EL (cell line): ENCODE results near the gene ABI1.
"Not testable (repeated sequence)": the region's sequence is repeated elsewhere in the genome, so short reads cannot be mapped to it uniquely, and the experiment has no call there.

Experiments
- DNase-seq: peaks from one replicate; pipeline ENCODE4 v3.0.0-alpha.2; 2016

ABI1 gene

GRCh38 chr10:26804418-26805393 is 56.1 kb downstream of the ABI1 start:
- no peak for DNase-seq

DNA sequence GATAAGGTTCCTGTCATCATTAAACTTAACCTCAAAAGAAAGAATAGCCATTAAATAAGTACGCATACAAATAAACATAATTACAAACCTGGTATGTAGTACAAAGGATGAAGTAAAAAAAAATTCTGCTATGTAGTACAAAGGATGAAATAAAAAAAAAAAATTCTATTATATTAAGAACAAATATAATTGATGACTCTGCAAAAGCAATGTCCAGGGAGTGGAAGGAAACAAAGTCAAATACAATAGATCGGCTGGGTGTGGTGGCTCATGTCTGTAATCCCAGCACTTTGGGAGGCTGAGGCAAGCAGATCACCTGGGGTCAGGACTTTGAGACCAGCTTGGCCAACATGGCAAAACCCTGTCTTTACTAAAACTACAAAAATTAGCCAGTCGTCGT is 56.9 kb downstream of the ABI1 start:
- DNase-seq: no peak

- DNase-seq: no peak
These were observed 58.2 kb downstream of the ABI1 start for GRCh38 chr10:26802527-26802926.

GRCh38 chr10:26801831-26802230 is 58.9 kb downstream of the ABI1 start:
- no peak for DNase-seq

DNA sequence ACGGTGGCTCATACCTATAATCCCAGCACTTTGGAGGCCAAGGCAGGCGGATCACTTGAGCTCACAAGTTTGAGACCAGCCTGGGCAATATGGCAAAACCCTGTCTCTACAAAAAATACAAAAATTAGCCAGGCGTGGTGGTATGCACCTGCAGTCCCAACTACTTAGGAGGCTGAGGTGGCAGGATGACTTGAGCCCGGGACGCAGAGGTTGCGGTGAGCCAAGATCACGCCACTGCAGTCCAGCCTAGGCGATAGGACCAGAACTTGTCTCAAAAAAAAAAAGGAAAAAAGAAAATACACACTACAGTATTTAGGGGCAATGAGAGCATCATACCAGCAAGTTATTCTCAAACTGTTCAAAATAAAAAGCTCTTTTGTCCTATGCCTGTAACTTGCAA is 59.5 kb downstream of the ABI1 start:
- no peak for DNase-seq

DNA sequence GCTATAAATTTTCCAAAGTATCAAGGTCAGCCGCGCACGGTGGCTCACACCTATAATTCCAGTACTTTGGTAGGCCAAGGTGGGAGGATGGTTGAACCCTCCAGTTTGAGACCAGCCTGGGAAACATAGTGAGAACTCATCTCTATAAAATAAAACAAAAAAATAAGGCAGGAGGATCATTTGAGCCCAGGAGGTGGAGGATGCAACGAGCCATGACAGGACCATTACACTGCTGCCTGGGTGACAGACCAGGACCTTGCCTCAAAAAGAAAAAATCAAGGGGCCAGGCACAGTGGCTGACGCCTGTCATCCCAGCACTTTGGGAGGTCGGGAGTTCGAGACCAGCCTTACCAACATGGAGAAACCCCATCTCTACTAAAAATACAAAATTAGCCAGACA is 60.3 kb downstream of the ABI1 start:
- no peak for DNase-seq

DNA sequence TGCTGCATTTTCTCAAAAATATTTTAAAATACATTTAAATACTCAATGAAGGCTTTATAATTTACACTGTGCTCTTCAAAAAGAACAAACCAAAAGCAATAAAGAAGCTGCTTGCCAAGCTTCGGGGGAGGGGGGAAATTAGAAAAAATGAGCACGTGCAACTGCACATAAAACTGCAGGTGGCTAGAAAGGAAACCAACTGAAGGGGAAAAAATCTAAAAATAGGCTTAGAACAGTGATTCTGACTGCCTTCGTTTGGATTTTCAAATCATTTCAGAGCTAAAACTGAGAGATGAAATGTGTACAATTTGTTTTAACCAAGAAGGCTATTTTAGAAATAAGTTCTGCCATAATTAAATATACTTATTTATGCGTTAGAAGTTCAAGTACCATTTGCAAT is 61.4 kb downstream of the ABI1 start:
- no peak for DNase-seq

- DNase-seq: no peak
These were observed 62.5 kb downstream of the ABI1 start for GRCh38 chr10:26798298-26798697.

DNA sequence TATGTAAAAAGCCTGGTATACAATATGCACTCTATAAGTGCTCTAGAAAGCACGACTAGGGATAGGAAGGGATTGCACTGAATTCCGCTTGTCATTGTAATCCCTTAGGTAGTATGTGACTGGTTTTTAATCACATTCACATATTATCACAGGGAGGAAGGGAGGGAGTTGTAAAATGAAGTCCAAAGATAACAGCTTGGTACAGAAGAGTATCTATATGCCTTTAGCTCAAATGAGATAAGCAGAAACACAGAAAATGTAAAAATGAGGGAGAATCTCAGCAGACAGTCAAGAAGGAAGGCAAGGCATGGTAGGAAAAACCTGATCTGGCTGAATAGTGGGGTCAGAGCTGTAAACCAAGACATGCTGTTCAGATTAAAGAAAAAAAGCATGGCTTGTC is 63.4 kb downstream of the ABI1 start:
- no peak for DNase-seq

- no peak for DNase-seq
These were observed 67.8 kb downstream of the ABI1 start for GRCh38 chr10:26792758-26793495.

DNA sequence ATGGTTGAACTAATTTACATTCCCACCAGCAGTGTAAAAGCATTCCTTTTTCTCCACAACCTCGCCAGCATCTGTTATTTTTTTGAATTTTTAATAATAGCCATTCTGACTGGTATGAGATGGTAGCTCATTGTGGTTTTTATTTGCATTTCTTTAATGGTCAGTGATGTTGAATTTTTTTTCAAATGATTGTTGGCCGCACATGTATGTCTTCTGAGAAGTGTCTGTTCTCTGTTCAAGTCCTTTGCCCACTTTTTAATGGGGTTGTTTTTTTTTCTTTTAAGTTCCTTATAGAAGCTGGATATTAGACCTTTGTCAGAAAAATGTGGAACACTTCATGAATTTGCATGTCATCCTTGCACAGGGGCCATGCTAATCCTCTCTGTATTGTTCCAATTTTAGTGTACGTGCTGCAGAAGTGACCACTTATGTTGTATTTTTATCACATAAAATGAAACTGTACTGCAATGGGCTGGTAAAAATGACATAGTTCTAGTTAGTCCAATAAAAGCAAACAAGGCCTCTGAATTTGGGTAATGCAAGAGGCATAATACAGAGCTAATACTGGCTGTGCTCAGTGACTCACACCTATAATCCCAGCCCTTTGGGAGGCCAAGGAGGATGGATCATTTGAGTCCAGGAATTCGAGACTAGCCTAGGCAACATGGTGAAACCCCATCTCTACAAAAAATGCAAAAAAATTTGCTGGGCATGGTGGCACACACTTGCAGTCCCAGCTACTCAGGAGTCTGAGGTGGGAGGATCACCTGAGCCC is 70.3 kb downstream of the ABI1 start:
- peak; percentile 43 for DNase-seq

GRCh38 chr10:26789779-26790178 is 71.0 kb downstream of the ABI1 start:
- DNase-seq: not testable (repeated sequence)

DNA sequence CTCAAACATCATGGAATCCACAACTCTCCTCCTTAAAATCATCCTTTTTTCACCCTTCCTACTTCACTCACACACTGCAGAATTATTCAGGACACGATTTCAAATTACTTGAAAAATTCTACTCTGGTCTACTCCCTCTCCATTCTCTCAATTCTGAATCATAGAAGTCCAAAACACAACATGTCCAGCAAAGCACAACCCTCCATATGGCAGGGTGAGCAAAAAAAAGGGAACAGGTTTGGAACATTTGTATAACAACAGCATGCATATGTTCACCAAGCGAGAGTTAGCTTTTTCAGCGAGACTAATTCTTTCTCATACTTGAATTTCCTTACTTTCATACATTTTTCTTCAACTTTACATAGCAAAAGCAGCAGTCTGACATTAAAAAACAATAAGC is 73.4 kb downstream of the ABI1 start:
- DNase-seq: no peak

DNA sequence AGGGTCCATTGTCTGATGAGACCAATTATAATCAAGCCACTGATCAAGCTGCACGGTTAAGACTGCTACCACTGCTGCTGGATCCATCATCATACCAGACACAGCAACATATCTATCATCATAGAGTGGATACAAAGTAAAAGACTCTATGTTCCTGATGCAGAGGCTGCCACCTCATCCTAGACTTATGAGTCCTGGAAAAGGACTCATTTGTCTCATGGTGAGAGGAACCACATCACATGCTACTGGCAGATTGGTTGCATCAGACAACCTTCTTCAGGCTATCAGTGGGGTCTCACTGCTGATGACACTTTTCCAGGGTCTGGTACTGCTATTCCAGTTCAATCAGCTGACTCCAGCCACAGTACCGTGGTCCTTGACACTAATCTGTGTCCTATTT is 79.0 kb downstream of the ABI1 start:
- peak; percentile 34 for DNase-seq

GRCh38 chr10:26780793-26781601 is 79.8 kb downstream of the ABI1 start:
- peak; percentile 97 for DNase-seq

- no peak for DNase-seq
These were observed 80.5 kb downstream of the ABI1 start for GRCh38 chr10:26780106-26780792.

DNA sequence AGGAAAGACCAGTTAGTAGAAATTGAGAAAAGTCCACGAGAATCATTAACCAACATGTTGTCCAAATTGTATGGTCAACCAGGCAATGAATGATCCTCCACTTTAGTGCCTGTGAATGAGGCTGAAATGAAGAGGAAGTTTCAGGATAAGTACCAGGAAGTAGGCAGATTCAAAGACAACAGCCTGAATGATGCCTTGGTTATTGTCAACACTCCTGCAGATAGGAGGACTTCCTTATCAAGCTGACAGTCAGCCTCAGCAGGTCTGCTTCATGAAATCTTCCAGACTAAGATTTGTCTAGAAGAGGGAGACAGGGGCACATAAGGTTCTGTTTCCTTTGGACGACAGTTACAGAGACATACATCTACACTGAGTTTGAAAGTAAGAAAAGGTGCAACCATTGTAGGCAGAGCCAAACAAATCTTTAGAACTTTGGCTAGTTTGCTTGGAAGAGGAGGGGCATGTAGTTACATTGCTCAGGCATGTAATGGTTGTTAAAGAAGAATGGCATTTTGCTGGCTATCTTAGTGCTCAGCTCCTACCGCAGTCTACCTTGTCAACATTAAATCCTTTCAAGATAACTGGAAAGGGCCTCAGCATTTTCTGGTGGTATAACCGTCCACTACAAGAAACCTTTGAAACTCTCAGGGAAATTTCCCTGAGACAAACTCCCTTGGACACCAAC is 81.4 kb downstream of the ABI1 start:
- DNase-seq: no peak

GRCh38 chr10:26777686-26778085 is 83.1 kb downstream of the ABI1 start:
- DNase-seq: no peak

GRCh38 chr10:26776258-26776657 is 84.5 kb downstream of the ABI1 start:
- peak; percentile 11 for DNase-seq

- DNase-seq: no peak
These were observed 87.1 kb downstream of the ABI1 start for GRCh38 chr10:26773633-26774032.

- DNase-seq: no peak
These were observed 90.7 kb downstream of the ABI1 start for GRCh38 chr10:26770069-26770468.
